Activated gamma-delta T cell treated with Interleukin-2 at 50 U/mL for 16 hours (primary cell): Measurements from ENCODE around the gene UTS2R.
"Not testable (repeated sequence)": the region's sequence is repeated elsewhere in the genome, so short reads cannot be mapped to it uniquely, and the experiment has no call there.

Experiments
- DNase-seq: peaks from one replicate; pipeline ENCODE4 v3.0.0-alpha.2; 2020

Gene UTS2R

DNA sequence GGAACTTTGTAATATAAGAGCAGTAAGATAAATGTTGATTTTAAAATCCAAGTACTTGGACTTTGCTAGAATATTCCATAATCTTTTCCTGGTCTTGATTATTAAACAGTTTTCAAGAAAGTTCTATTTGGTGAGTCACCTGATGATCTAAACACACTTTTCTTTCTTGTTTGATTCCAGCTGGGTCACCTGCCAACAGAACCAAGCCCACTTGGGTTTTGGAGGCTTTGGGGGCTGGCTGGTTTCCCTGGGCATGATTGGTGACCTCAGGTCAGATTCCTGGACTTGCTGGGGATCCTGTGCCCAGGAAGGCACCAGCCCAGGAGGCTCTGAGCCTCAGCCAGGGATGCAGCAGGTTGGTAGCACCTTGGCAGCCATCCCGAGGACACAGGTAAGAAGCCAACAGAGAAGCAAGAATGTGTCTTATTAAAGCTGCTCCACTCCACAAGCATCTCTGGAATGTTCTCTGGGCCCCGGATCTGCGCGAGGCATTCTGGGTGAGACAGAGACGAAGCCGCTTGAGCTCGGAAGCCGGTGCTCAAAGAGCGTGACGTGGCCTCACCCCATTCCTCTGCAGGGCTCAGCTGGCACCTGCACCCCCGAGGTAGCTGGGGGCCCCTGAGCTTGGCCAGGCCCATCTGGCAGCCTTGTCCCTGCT is 15.7 kb upstream of the UTS2R start:
- no peak for DNase-seq

DNA sequence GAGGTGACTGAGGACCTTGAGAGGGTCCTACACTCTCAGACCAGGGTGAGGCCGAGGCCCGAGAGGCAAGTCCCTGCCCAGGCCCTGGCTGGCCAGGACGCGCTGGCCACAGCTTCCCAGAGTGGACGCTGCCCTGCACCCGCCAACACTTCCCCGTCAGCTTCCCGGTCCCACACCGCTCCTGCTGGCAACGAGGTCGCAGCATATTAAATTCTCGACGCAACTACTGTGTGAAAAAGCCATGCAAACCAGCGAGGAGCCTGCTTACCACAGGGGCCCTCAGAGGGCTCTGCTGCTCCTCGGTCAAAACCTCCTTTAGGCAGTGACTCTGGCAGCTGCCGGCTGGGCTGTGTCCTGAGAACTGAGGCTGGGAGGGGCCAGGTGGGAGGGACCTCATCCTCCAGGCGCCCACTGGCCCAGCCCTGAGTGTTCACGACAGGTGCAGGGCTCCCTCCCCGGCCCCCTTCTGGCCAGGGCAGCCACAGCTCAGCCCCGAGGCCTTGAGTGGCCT is 14.7 kb upstream of the UTS2R start:
- no peak for DNase-seq

DNA sequence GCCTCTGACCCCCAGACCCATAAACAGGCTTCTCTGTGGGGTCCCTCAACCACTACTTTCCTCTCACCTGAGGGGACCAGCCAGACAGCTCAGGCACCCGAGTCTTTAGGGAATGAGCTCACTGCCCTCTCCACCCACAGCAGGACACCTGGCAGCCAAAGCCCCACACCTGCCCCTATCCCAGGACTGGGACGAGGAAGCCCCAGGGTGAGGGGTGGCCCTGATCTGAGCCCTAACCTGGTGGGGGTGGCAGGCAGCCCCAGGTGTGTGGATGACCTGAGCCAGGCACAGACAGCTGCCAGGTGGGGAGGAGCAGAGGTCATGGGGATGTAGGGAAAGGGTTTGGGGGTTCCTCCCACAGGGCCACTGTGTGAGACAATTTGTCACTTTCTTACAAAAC is 14.2 kb upstream of the UTS2R start:
- DNase-seq = no peak

DNA sequence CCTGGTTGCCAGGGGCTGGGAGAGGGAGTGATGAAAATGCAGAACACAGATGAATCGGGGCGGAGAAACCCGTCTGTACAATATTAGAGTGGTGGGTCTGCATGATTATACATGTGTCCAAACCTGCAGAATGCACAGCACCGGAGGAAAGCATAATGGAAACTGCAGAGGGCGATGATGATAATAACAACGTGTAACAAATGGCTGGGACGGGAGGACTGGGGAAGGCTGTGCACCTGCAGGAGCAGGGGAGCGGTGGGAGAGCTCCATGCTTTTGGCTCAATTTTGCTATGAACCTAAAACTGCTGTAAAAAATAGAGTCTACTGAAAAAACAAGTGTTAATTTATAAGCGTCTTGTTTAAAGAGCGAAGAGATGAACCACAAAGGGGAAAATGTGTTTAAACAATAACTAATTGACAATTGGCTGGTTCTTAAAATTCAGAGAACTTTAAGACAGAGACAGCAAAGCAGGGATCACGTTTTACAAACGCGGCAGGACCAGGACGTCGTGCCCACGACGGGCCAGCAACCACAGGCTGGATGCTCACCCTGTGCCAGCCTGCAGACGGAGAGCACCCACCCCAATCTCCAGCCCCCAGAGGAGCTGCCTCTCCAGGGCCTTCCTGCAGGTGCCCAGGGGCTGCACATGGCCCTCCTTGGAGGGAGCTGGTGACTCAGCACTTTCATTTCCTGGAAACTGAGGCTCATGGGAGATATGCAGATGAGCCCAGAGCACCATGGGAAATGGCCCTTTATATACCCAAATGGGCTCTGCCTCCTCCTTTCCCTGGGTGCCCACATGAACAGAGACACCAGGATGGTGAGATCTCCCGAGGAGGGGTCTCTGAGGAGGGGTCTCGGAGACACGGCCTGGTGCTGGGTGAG is 12.9 kb upstream of the UTS2R start, which contains the start of gene TEX19:
Gene TEX19 (plus strand): TSS at position 783 of the 886 bp plus-strand sequence. CDS start 2,904 bp downstream, outside the sequence.
- DNase-seq = no peak

DNA sequence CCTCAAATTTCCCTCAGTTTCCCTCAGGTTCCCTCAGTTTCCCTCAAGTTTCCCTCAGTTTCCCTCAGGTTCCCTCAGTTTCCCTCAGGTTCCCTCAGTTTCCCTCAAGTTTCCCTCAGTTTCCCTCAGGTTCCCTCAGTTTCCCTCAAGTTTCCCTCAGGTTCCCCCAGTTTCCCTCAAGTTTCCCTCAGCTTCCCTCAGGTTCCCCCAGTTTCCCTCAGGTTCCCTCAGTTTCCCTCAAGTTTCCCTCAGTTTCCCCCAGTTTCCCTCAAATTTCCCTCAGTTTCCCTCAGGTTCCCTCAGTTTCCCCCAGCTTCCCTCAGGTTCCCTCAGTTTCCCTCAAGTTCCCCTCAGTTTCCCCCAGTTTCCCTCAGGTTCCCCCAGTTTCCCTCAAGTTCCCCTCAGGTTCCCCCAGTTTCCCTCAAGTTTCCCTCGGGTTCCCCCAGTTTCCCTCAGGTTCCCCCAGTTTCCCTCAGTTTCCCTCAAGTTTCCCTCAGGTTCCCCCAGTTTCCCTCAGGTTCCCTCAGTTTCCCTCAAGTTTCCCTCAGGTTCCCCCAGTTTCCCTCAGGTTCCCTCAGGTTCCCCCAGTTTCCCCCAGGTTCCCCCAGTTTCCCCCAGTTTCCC is 12.0 kb upstream of the UTS2R start:
- DNase-seq = not testable (repeated sequence)

DNA sequence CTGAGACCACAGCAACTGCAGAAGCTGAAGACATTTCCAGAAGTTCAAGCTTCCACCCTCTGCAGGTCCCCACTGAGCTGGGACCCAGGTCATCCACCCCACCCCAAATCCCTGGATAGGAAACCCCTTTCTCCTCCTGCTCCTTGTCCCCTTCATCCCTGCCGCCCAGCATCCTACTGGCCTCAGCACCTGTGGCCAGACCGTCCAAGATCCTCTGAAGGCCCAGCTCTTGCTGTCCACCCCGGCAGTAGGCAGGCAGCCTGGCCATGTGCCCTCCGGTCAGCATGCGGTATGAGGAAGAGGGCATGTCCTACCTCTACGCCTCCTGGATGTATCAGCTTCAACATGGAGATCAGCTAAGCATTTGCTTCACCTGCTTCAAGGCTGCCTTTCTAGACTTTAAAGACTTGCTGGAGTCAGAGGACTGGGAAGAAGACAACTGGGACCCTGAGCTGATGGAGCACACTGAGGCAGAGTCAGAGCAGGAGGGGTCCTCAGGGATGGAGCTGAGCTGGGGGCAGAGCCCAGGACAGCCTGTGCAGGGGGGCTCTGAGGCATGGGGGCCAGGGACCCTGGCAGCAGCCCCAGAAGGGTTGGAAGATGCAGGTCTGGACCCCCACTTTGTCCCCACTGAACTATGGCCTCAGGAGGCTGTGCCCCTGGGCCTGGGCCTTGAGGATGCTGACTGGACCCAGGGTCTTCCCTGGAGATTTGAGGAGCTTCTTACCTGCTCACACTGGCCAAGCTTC is 9.5 kb upstream of the UTS2R start:
- no peak for DNase-seq

DNA sequence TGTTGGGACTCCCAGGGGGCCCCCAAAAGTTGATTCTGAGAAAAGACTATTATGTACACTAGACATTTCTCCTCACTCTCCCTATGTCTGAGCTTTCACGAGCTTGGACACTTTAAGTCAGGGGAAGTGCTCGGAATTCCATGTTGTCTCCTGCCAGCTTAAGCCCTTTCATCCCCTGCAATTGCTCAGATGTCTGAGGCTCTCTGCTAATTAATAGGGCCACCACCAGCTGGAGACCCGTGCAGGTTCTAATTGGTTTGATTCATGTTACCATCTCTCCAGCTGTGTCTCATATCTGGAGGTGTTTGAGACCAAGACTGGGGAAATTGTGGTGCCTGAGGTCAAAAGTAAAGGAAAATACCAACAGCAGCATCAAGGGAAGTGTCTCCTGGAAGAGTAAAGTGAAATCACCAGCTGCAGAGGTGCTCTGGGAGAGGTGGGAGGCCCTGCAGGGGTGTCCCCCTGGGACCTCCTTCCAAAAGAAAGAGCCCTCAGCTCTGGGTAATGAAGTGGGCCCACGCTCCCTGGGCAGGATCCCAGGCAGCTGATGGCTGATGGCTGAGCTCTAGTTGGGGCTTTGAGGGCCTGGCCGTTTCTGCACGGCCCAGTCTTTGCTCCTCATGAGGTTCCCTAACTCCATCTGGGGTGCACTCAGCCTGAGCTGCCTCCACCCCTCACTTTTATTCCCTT is 5.8 kb upstream of the UTS2R start:
- DNase-seq = no peak

DNA sequence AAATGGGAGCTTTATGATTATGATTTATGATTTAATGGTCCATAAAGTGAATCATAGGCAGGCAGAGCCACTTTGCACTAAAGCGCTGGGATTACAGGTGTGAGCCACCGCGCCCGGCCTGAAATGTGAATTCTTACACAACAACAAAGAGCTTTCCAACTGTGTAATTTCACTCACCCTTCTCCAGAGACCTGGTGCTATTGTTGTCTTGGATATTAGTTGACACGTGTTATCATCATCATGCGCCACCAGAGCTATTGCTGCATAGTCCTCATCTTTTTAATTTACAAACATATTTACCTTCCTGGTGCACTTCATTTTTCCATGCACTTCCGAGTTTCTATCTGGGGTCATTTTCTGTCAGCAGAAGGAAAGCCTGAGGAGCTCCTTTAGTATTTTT is 4.8 kb upstream of the UTS2R start:
- no peak for DNase-seq

DNA sequence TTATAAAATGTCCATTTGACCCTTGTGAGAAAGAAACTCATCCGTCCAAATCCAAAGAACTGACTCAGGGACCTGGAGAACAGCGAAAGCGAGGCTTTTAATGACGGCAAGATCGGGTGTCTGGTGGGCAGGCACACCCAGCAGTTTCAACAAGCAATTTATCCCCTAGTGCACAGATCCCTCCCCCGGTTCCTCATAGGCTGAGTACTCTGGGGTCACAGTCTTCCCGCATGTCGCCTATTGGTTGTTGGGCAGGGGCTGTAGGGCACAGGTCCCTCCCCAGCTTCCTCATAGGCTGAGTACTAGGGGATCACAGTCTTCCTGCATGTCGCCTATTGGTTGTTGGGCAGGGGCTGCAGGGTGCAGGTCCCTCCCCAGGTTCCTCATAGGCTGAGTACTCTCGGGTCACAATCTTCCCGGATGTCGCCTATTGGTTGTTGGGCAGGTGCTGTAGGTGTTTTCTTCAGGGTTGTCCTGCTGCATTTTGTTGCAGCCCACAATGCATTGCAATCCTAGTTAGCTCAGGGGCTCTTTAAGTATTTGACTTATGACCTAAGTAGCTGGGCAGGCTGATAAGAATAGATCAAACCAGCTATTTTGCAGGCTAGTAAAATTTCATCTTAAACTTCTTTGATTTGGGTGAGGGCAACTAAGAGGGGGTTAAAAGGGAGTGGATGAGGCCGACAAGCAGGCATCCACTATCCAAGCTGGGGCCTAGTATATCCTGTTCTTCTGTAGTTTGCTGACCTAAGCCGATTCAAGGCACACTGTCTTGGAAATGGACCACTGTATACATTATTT is 3.6 kb upstream of the UTS2R start:
- DNase-seq = no peak

DNA sequence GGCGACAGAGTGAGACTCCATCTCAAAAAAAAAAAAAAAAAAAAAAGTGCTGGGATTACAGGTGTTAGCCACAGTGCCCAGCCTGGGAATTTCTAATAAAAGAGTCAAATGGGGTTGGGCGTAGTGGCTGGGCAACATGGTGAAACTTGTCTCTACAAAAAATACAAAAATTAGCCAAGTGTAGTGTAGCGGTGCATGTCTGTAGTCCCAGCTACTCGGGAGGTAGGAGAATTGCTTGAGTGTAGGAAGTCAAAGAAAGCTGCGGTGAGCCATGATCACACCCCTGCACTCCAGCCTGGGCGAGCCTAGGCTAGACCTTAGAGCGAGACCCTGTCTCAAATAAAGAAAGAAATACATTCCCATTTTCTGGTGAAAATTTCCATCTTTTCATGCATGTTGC is 2.4 kb upstream of the UTS2R start:
- DNase-seq = no peak

DNA sequence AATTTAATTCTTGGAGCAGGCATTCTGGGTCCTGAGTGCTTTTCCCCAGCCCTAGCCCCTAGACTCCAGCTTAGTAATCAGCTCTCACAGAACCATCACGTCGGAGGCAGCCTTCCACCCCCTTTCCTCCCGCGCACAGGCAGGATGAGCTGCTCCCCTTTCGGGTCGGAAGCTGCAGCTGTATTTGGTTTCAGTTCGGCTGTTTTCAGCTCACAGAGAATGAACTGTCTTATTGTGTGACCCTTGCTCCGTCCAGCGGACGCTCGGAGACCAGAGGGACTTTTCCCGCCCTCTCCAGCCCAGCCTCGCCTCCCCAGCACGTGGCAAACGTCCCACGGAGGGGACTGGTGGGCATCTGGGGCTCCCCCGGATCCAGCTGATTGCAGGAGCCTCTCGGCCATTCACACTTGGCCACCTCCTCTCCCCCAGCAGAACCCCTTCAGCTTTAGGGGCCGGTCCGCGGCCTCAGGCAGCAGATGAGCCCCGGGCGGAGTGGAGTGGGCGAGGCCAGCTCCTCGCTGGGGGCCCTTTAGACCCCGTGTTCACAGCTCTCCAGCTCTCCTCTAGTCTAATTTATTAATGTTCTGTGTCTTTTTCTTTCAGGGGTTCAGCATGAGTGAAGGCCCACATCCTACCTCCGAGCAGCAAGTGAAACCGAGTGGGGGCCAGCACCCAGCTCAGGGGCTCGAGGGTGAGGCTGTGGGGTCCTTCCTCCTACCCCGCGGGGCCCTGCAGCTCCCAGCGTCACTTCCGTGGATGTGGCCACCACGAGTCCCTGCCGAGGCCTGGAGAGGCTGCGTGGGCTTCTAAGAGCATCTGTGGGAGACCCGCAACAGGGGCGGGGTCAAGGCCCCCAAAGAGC is 863 bp upstream of the UTS2R start:
- DNase-seq = no peak

DNA sequence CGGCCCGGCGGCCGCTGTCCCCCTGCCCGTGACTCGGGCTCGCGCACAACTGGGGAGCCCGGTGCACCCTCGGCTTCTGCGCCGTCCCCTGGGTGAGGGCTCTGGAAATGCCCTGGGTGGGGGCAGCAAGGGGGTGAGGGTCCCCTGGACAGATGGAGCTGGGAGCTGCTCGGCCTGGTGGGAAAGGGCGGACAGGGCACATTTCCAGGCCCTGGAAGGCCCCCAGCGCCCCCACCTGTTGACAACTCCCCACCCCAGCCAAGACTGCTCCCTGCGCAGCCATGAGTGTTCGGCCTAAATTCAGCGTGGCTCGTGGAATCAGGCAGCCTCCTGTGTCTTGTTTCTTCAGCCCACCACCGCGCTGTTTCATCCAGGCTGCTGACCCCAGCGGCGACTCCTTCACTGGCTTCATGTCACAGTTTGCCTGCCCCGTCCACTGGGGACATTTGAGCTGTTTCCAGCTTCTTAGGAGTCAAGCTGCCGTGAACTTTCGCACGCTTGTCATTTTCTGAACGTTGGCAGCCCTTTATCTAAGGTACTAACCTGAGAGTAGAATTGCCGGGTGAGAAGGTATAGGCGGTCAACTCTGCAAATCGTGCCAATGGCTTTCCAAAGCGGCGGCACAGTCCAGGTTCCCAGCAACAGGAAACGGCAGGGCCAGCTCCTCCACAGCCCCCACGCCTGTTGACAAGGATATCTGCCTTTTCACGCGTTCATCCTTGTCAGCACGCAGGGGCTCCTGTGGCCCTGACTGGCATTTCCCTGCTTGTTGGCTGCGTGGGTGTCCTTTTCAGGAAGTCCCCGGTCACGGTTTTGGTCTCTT is 895 bp downstream of the UTS2R start:
- no peak for DNase-seq

DNA sequence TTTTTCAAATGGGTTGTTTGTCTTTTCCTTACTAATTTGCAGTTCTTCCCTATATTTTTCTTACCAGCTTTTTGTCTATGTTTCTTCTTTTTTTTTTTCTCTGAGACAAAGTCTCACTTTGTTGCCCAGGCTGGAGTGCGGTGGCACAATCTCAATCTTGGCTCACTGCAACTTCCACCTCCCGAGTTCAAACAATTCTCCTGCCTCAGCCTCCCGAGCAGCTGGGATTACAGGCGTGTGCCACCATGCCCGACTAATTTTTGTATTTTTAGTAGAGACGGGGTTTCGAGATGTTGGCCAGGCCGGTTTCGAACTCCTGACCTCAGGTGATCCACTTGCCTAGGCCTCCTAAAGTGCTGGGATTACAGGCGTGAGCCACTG is 1.5 kb downstream of the UTS2R start:
- DNase-seq = not testable (repeated sequence)

DNA sequence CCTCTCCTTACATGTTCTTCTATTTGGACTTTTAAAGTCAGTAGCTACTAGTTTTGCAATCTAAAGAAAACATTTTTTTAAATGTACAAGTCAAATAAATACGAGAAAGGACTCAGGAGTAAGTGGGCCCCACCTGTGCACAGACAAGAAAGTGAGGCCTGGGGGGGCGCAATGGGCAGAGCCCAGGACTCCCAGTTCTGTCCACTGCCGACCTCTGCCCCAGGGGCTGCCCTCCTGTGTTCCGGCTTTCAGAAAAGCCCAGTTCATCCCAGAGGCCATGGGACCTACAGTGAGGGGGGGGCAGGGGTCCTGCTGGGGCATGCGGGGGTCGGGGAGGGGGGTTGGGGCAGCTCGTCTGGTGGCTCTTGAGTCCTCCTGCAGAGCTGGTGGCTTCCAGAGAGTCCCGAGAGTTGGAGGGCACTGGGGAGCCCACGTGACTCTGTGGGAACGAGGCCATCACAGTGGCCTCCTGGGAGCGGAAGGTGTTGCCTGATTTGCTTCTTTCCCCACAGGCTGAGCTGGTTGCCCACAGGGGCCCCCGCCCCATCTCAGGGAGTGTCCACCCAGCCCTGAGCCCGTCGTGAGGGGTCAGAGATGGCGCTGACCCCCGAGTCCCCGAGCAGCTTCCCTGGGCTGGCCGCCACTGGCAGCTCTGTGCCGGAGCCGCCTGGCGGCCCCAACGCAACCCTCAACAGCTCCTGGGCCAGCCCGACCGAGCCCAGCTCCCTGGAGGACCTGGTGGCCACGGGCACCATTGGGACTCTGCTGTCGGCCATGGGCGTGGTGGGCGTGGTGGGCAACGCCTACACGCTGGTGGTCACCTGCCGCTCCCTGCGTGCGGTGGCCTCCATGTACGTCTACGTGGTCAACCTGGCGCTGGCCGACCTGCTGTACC is 2.4 kb downstream of the UTS2R start:
- DNase-seq = no peak

DNA sequence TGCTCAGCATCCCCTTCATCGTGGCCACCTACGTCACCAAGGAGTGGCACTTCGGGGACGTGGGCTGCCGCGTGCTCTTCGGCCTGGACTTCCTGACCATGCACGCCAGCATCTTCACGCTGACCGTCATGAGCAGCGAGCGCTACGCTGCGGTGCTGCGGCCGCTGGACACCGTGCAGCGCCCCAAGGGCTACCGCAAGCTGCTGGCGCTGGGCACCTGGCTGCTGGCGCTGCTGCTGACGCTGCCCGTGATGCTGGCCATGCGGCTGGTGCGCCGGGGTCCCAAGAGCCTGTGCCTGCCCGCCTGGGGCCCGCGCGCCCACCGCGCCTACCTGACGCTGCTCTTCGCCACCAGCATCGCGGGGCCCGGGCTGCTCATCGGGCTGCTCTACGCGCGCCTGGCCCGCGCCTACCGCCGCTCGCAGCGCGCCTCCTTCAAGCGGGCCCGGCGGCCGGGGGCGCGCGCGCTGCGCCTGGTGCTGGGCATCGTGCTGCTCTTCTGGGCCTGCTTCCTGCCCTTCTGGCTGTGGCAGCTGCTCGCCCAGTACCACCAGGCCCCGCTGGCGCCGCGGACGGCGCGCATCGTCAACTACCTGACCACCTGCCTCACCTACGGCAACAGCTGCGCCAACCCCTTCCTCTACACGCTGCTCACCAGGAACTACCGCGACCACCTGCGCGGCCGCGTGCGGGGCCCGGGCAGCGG is 3.2 kb downstream of the UTS2R start:
- DNase-seq = no peak

DNA sequence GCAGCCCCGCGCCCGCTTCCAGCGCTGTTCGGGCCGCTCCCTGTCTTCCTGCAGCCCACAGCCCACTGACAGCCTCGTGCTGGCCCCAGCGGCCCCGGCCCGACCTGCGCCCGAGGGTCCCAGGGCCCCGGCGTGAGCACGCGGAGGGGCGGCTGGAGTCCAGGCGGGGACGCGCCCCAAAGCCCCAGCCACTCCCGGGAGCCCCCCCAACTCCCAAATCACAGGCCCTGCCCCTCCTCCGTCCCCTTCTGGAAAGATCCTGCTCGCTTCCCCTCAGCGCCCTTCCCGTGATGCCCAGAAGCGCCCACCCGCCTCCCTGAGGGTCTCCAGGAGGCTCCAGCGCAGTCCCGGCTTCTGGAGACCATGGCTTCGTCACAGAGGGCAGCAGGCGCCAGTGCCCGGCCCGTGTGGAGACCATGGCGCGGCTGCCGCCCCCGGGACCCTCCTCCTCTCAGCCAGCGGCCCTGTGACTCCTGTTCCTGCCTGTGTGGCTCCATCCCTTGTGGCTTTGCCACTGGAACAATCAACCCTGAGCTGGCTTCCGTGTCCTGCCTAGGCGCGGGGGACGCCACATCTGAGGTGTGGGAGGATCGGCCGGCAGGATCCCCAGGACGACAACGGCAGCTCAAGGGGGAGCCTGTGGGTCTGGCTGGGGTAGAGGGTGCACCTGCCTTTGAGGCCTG is 3.9 kb downstream of the UTS2R start:
- DNase-seq = no peak
